Loucy (cell line): ENCODE data around the gene HOXD8.

Source experiments
- CTCF ChIP-seq: fragments of 200-600 bp; sonication (generic); conservative IDR thresholded peaks from 2 replicates; pipeline ENCODE4 v1.5.1; 2014; ENCODE audit warnings: mild to moderate bottlenecking, antibody characterized with exemption, low read length
- EZH2phosphoT487 ChIP-seq: fragments of 200-600 bp; IDR thresholded peaks from 2 replicates; pipeline ENCODE4 v1.6.1; 2018; ENCODE audit warnings: antibody characterized with exemption, mild to moderate bottlenecking, moderate library complexity, borderline replicate concordance

GRCh38 chr2:176106581-176107539 lies 22.6 kb upstream of the HOXD8 start, which contains the start of gene HOXD11:
- TF ChIP-seq CTCF: no peak
- TF ChIP-seq EZH2phosphoT487: no peak
